Measurements from ENCODE around the gene PDCD1LG2. TPM values are rescaled to one million over a fixed set of nuclear protein-coding genes. Genes with fewer than 3 reads are reported as not detected.
A peak's percentile ranks its signal among the peaks of the same experiment; 100 is the strongest.

PDCD1LG2 gene
- total and polyA plus RNA-seq, 2 of the 8 experiments (the other 6 are each of a cell fraction or from before 2014, with no cell fraction given) = not detected

DNA sequence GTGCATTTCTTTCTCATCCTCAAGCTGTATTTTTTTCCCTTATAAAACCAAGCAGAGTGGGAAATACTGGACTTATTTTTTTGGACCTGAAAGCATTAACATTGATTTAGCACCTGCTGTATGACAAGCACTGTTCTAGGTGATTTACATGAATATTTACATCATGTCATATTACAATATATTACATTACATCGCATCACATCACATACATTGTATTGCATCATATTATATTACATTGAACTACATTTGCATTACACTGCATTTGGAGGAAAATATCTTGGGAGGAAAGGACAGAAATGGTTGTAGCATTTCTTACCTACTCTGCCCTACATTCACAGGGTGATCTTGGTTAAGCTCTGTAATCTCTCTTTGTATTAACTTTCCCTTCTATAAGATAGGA, 11.2 kb upstream of the PDCD1LG2 start:
- H3K4me2 ChIP-seq (ENCODE audit: insufficient read depth in 1 of 2, low read depth in 2 of 2, low read length in 2 of 2) = no peak overlapping the region
- no peak for FAIRE-seq
- TF ChIP-seq CREB1 (IDR thresholded peaks at IDR 0.05) (no peak), BCL11A (IDR thresholded peaks at IDR 0.05; ENCODE audit: low read depth in 2 of 2, low read length in 2 of 2) (no peak), CEBPB (IDR thresholded peaks at IDR 0.05; ENCODE audit: low read depth, low read length) (peak; percentile 9; the same call in 1 of the 2 replicates), MAX (IDR thresholded peaks at IDR 0.05) (no peak)

More for the DNA sequence above, 11.2 kb upstream of the PDCD1LG2 start:
- no peak overlapping the region for H3K9ac ChIP-seq (replicated peaks in 1 of 4; ENCODE audit: extremely low read depth in 1 of 4, low read depth in 3 of 4, low read length in 3 of 4)
- H4K5ac ChIP-seq (ENCODE audit: insufficient read length, low read depth, low read length) = no peak overlapping the region
- H3K9me3 ChIP-seq (ENCODE audit: insufficient read depth in 2 of 2, low read depth in 1 of 2, low read length in 1 of 2) = no peaks in the 10 kb centered on the region
- no peaks in the 10 kb centered on the region for H3K79me1 ChIP-seq (ENCODE audit: low read depth, low read length)
- no peaks in the 10 kb centered on the region for H3K36me3 ChIP-seq (ENCODE audit: control insufficient read depth in 2 of 4, insufficient read depth in 4 of 4, low read length in 3 of 4)
- H3K56ac ChIP-seq (replicated peaks; ENCODE audit: insufficient read length, low read depth, low read length) = no peak overlapping the region
- ChIA-PET POLR2A (ENCODE audit: partially characterized antibody) (interaction anchor here (1.0 to 1.4 kb wide), 2 partner anchors 12 to 31 kb away, joined by 4 read pairs; partner anchors contain the start of gene PDCD1LG2), CTCF (ENCODE audit: partially characterized antibody) (interaction anchor here (1.1 kb wide), 1 partner anchor 34 kb away, joined by 3 read pairs; no protein-coding TSS in a partner anchor)
- H3K4me1 ChIP-seq (replicated peaks in 1 of 4; ENCODE audit: control insufficient read depth in 3 of 4, insufficient read depth in 4 of 4, low read length in 3 of 4) = no peaks in the 10 kb centered on the region; a peak in 2 of 7 replicates
- H4K8ac ChIP-seq (ENCODE audit: extremely low read depth, insufficient read depth, low read length) = no peak overlapping the region
- no peaks in the 10 kb centered on the region for H3K23me2 ChIP-seq (ENCODE audit: low read depth, low read length)
- H3K18ac ChIP-seq (ENCODE audit: extremely low read depth, low read length) = no peak overlapping the region
- no peak overlapping the region for H2AK5ac ChIP-seq (ENCODE audit: low read depth, low read length)
- H3K14ac ChIP-seq (ENCODE audit: insufficient read length) = no peak overlapping the region
- no peak overlapping the region for H4K91ac ChIP-seq (replicated peaks; ENCODE audit: insufficient read length, low read length)
- no peak for DNase-seq (ENCODE audit: low read depth in 1 of 2, low spot score in 2 of 2)
- no peak overlapping the region for H2BK5ac ChIP-seq (ENCODE audit: low read depth, low read length)
- no peak overlapping the region for H2AFZ ChIP-seq (ENCODE audit: low read length)
- no peak overlapping the region for H2BK15ac ChIP-seq (ENCODE audit: low read length)
- no peaks in the 10 kb centered on the region for H4K20me1 ChIP-seq (replicated peaks in 1 of 2; ENCODE audit: control insufficient read depth in 1 of 2, insufficient read depth in 2 of 2, low read length in 2 of 2)
- H3K27me3 ChIP-seq (replicated peaks in 1 of 4; ENCODE audit: control insufficient read depth in 3 of 4, extremely low read depth in 1 of 4, insufficient read depth in 3 of 4, low read length in 3 of 4) = no peaks in the 10 kb centered on the region
- no peak overlapping the region for H3K27ac ChIP-seq (ENCODE audit: low read depth, low read length)
- WGBS, 2 experiments (ENCODE audit: extremely low coverage in 1 of 2, insufficient coverage in 1 of 2, insufficient read length in 1 of 2, insufficient replicate concordance in 2 of 2, low coverage in 1 of 2, low lambda C conversion rate in 2 of 2, missing lambda C conversion rate in 1 of 2) = 96% methylated on average over 1 of the region's 1 CpG; no CpG with 5 or more reads in 1 of the 2 experiments
- H2BK120ac ChIP-seq (replicated peaks; ENCODE audit: low read depth, low read length) = no peak overlapping the region
- H2BK20ac ChIP-seq (ENCODE audit: low read length) = no peak overlapping the region
- no peak overlapping the region for H3K4me3 ChIP-seq (ENCODE audit: extremely low read depth in 1 of 4, insufficient read depth in 2 of 4, low read depth in 3 of 4, low read length in 4 of 4)
- H3K23ac ChIP-seq (ENCODE audit: insufficient read length) = no peak overlapping the region
- H2BK12ac ChIP-seq (ENCODE audit: low read depth, low read length) = no peak overlapping the region
- H3K79me2 ChIP-seq (ENCODE audit: control insufficient read depth in 1 of 2, insufficient read depth in 2 of 2, low read length in 2 of 2) = no peaks in the 10 kb centered on the region
- no peak overlapping the region for H3K4ac ChIP-seq (replicated peaks; ENCODE audit: insufficient read length, low read depth, low read length)
